ENCODE data around the gene WDPCP. TPM values are rescaled to one million over a fixed set of nuclear protein-coding genes. Genes with fewer than 3 reads are reported as not detected.

WDPCP gene
- total and polyA plus RNA-seq, 3 donors from 2014 or later: 8.3 to 23.5 (median 20.1) TPM

- intact Hi-C loops (cut with DNase I; ENCODE audit: low total_unique reads): no loop called here
- WGBS, 2 donors: 93 to 97% methylated on average over 3 of the region's 3 CpGs
- no peak for TF ChIP-seq POLR2A (IDR thresholded peaks at IDR 0.05)
- TF ChIP-seq, protein P1, sequence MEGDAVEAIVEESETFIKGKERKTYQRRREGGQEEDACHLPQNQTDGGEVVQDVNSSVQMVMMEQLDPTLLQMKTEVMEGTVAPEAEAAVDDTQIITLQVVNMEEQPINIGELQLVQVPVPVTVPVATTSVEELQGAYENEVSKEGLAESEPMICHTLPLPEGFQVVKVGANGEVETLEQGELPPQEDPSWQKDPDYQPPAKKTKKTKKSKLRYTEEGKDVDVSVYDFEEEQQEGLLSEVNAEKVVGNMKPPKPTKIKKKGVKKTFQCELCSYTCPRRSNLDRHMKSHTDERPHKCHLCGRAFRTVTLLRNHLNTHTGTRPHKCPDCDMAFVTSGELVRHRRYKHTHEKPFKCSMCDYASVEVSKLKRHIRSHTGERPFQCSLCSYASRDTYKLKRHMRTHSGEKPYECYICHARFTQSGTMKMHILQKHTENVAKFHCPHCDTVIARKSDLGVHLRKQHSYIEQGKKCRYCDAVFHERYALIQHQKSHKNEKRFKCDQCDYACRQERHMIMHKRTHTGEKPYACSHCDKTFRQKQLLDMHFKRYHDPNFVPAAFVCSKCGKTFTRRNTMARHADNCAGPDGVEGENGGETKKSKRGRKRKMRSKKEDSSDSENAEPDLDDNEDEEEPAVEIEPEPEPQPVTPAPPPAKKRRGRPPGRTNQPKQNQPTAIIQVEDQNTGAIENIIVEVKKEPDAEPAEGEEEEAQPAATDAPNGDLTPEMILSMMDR (IDR thresholded peaks at IDR 0.05): no peak
- no peak for DNase-seq
- no peaks in the 10 kb centered on the region for H3K36me3 ChIP-seq (ENCODE audit: low read depth, missing control alignments)
- H3K27ac ChIP-seq: no peak overlapping the region
- no peaks in the 10 kb centered on the region for H3K9me3 ChIP-seq
- no peaks in the 10 kb centered on the region for H3K4me1 ChIP-seq
- H3K27me3 ChIP-seq: no peaks in the 10 kb centered on the region
- no peak overlapping the region for H3K4me3 ChIP-seq
These were observed 465.4 kb downstream of the WDPCP start for GRCh38 chr2:63122921-63123320.

DNA sequence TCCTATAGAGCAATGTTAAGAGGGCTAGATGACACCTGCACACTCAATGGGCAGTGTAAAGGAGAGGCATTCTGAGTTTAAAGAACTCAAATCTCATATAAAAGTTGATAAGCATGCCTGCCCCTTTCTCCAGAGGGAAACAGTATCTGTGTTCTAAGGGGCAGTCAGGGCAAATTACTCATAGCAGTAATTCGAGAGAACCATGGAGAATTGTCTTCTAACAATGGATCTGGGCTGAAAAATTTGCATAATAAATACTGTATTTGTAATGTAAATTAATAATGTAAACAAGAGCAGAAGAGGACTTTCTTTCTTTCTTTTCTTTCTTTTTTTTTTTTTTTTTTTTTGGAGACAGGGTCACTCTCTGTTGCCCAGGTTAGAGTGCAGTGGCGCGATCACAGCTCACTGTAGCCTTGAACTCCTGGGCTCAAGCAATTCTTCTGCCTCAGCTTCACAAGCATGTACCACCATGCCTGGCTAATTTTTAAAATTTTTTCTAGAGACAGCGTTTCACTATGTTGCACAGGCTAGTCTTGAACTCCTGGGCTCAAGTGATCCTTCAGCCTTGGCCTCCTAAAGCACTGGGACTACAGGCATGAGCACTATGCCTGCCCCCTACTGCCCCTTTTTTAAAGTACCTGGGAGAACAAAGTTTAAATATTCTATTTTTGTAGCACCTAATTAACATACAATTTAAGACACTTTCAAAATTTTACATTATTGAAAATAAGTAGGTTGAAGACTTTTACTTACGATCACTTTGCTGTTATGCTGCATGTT is 467.0 kb downstream of the WDPCP start:
- no peak overlapping the region for H3K27ac ChIP-seq
- WGBS, 2 donors: 96 to 98% methylated on average over 5 of the region's 5 CpGs
- no peak for TF ChIP-seq POLR2A (IDR thresholded peaks at IDR 0.05)
- TF ChIP-seq, protein P1 (IDR thresholded peaks at IDR 0.05): no peak
- DNase-seq: no peak
- no peaks in the 10 kb centered on the region for H3K36me3 ChIP-seq (ENCODE audit: low read depth, missing control alignments)
- no peaks in the 10 kb centered on the region for H3K27me3 ChIP-seq
- intact Hi-C loops (cut with DNase I; ENCODE audit: low total_unique reads): no loop called here
- H3K4me3 ChIP-seq: no peak overlapping the region
- H3K9me3 ChIP-seq: no peaks in the 10 kb centered on the region
- no peaks in the 10 kb centered on the region for H3K4me1 ChIP-seq

DNA sequence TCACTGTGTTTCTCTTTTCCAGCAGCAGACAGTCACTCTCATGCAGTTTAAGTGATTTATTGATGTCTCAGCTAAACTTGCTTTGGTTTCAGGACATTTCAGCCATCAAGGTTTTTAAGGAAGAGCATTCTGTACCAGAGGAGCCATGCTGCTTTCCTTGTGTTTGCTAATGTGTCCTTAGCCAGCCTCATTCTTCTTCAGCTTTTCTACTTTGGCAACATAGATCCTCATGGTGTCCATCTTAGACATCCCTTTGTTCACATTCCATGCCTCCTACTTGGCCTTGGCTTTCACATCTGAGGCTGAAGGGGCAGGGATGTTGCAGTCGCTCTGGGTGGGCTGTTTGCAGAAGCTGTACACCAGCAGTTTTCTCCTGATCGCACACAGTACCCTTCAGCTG is 469.5 kb downstream of the WDPCP start:
- Histone ChIP-seq H3K4me1 (no peaks in the 10 kb centered on the region), H3K4me3 (no peak overlapping the region), H3K27ac (no peak overlapping the region), H3K27me3 (no peaks in the 10 kb centered on the region), H3K9me3 (no peaks in the 10 kb centered on the region), H3K36me3 (ENCODE audit: low read depth, missing control alignments) (no peaks in the 10 kb centered on the region)
- WGBS, 2 donors: 94 to 100% methylated on average over 2 of the region's 2 CpGs
- TF ChIP-seq POLR2A (IDR thresholded peaks at IDR 0.05): no peak
- TF ChIP-seq, protein P1 (IDR thresholded peaks at IDR 0.05): no peak
- intact Hi-C loops (cut with DNase I; ENCODE audit: low total_unique reads): no loop called here
- no peak for DNase-seq

- Histone ChIP-seq H3K4me3 (no peak overlapping the region), H3K27me3 (no peaks in the 10 kb centered on the region), H3K27ac (no peak overlapping the region), H3K36me3 (ENCODE audit: low read depth, missing control alignments) (no peaks in the 10 kb centered on the region), H3K4me1 (no peaks in the 10 kb centered on the region), H3K9me3 (no peaks in the 10 kb centered on the region)
- intact Hi-C loops (cut with DNase I; ENCODE audit: low total_unique reads): no loop called here
- DNase-seq: no peak
- TF ChIP-seq, protein P1 (IDR thresholded peaks at IDR 0.05): no peak
- no peak for TF ChIP-seq POLR2A (IDR thresholded peaks at IDR 0.05)
- 97 to 100% methylated on average over 1 of the region's 1 CpG for WGBS, 2 donors
These were observed 483.8 kb downstream of the WDPCP start for GRCh38 chr2:63104482-63104881.

GRCh38 chr2:63101954-63102353 is 486.3 kb downstream of the WDPCP start:
- TF ChIP-seq, protein P1 (IDR thresholded peaks at IDR 0.05): no peak
- TF ChIP-seq POLR2A (IDR thresholded peaks at IDR 0.05): no peak
- Histone ChIP-seq H3K27ac (no peak overlapping the region), H3K36me3 (ENCODE audit: low read depth, missing control alignments) (no peaks in the 10 kb centered on the region), H3K4me1 (no peaks in the 10 kb centered on the region), H3K9me3 (no peaks in the 10 kb centered on the region), H3K4me3 (no peak overlapping the region), H3K27me3 (no peaks in the 10 kb centered on the region)
- 85 to 88% methylated on average over 2 of the region's 2 CpGs for WGBS, 2 donors
- DNase-seq: no peak
- intact Hi-C loops (cut with DNase I; ENCODE audit: low total_unique reads): no loop called here
